Panc1 (cell line): Measurements from ENCODE around the gene SMAD3.

ENCODE experiments used
- CTCF ChIP-seq: fragments of 450-650 bp; IDR thresholded peaks from 2 replicates; pipeline ENCODE4 v1.5.1; 2017; ENCODE audit warnings: mild to moderate bottlenecking
- POLR2AphosphoS5 ChIP-seq: IDR thresholded peaks from 2 replicates; pipeline ENCODE4 v1.6.1; 2012; ENCODE audit warnings: mild to moderate bottlenecking, low read depth, low read length, moderate library complexity
- SIN3A ChIP-seq: IDR thresholded peaks from 2 replicates; pipeline ENCODE4 v1.6.1; 2012; ENCODE audit warnings: low read depth, mild to moderate bottlenecking, low read length, moderate library complexity, borderline replicate concordance; ENCODE audit not compliant: insufficient read depth
- TCF7L2 ChIP-seq: IDR thresholded peaks from 2 replicates; pipeline ENCODE4 v1.6.1; 2011; ENCODE audit warnings: mild to moderate bottlenecking, low read depth, low read length, inconsistent platforms

GRCh38 chr15:67181221-67181639 is 115.8 kb downstream of the SMAD3 start:
- TF ChIP-seq CTCF (no peak), POLR2AphosphoS5 (no peak; the same call in none of the 2 replicates), TCF7L2 (no peak), SIN3A (no peak)
